GM12801 (cell line): ENCODE data around the gene SPOCK1.

Experiments
- CTCF ChIP-seq: IDR thresholded peaks from one replicate; pipeline ENCODE4 v1.5.1; 2011; ENCODE audit warnings: control low read depth; ENCODE audit not compliant: insufficient read length; ENCODE audit errors: extremely low read depth

SPOCK1 gene

GRCh38 chr5:137491121-137491520 lies 8.0 kb downstream of the SPOCK1 start:
- TF ChIP-seq CTCF: no peak

DNA sequence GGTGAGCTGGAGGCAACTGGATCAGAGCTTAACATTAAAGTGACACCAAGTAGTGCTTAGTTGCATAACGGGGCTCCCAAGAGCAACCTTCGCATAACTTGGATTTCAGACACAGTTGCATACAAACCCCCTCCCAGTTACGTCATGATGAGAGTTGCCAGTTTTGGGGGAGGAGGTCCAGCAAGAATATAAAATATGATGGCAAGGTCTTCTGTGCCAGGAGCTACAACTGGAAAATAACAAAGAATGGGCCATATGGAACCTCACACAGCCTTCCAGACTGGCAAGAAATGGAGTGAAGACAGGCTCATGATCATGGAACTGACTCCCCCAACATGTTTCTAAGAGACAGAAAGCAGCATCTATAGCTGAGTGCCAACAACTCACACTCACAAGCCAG lies 8.5 kb downstream of the SPOCK1 start:
- no peak for TF ChIP-seq CTCF

DNA sequence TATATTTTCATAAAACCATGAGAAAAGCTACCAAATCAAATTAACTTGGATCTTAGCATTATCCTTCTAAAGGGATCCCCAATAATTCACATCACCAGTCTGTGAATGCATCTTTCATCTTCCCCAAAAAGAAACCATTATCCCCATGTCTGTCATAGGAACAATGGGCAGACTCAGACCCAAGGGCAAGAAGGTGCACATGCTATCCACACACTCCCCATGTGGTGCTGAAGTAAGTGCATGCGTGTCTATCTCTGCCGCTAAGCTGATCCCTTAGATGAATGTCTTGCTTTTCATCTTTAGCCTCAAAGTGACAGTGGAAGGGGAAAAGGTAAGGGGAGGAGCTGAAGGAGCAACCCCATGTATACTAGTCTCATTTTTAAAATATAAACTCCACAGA lies 10.2 kb downstream of the SPOCK1 start:
- no peak for TF ChIP-seq CTCF

GRCh38 chr5:137488516-137488915 lies 10.6 kb downstream of the SPOCK1 start:
- TF ChIP-seq CTCF: no peak

GRCh38 chr5:137487600-137487999 lies 11.5 kb downstream of the SPOCK1 start:
- no peak for TF ChIP-seq CTCF

- no peak for TF ChIP-seq CTCF
These were observed 12.4 kb downstream of the SPOCK1 start for GRCh38 chr5:137486707-137487106.

DNA sequence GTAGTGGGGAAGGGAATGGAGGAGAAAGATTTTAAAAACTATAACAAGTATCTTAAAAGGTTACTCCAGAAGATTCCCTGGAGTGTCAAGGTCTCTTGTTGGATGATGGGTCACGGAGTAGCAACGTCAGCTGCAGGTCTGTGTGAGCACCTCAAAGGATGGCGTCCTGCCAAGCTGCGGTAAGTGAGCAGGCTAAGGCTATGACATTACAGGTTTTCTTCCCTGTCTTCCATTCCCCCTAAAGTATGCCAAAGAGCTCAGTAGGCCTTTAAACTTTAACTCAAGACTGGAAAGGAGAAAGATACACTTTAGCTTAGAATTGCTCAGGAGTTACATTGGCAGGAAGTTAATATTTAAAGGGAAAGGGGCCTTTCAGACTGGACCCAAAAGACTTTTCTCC lies 17.5 kb downstream of the SPOCK1 start:
- no peak for TF ChIP-seq CTCF

DNA sequence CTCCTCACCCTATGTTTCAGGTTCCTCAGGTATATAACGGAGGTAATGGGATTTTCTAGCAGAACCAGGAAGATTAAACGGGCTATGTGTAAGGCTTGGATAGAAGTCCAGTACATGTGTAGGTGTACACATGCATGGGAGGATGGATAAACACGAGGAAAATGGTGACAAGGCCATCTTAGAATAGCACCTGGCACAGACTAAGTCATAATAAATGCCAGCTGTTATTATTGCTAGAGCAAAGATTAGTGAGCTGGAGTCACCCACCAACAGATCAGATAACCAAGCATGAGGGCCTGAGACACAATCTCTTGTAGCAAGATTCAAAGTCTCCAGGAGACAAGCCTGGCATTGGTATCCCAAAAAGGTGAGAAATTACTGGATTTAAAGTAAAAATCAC lies 21.1 kb downstream of the SPOCK1 start:
- no peak for TF ChIP-seq CTCF
